NCI-H2107 (cell line): ENCODE results near the gene LYRM1.
"Not testable (repeated sequence)": the region's sequence is repeated elsewhere in the genome, so short reads cannot be mapped to it uniquely, and the experiment has no call there.

Source experiments
- DNase-seq: peaks from one replicate; lab custom pipeline; 2025; lab: John Stamatoyannopoulos, UW

LYRM1 gene, protein sequence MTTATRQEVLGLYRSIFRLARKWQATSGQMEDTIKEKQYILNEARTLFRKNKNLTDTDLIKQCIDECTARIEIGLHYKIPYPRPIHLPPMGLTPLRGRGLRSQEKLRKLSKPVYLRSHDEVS

DNA sequence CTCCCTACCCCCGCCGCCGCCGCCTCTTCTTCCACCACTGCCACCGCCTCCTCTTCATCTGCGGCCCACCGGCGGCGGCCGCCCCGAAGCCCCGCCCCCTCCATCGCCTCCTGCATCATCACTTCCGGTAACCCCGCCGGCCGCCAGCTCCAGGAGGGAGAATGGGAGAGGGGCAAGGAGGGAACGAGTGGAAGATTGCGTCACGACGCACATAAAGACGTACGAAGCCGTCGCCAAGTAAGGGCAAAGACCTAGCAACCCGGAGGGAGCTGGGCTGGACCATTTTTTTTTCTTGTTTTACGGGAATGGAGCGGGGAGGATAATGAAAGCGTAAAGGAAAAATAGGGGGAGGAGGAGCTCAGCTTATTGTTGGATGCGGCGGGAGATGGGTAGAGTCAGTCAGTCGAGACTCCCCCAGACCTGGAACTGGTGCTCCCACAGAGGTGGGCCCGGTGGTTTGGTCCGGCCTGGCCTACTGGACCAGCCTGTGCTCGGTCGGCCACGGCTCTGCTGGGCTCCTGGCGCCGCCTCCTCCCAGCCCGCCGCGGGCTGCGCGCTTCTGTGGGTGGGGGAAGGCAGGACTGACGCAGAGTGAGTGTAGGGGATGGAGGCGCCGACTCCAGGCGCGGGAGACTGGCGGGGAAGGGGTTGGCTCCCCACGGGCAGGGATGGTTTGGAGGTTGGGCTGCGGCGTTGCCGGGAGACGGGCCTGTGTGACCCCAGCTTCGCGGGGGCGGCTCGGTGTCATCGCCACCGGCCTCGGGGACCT is at the start of gene LYRM1, which contains the start of gene DCUN1D3:
Gene LYRM1 (plus strand): TSS at position 473 of the 769 bp plus-strand sequence. CDS start 14,785 bp downstream, outside the sequence.
Gene DCUN1D3 (minus strand): TSS at position 60 of the 769 bp plus-strand sequence. CDS start 37,820 bp downstream, outside the sequence.
- peak; percentile 92 for DNase-seq

DNA sequence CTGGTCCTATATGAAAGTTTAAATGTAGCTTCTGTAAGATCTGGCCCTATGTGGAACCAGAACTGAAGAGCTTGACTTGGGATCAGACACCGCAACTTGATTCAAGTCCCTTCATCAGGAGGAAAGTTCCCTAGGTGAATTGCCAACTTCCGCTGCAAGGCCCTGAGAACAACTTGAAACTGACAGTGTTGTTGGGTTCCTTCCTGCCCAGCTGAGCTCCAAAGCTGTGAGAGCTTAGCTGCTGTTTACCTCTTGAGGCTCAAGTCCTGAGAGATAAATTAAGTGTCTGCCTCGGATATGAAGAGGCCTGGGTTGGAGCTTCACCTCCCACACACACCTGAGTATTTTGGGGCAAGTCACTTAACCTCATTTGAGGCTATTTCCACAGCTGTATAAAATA is 49.6 kb upstream of the LYRM1 start:
- DNase-seq: no peak

DNA sequence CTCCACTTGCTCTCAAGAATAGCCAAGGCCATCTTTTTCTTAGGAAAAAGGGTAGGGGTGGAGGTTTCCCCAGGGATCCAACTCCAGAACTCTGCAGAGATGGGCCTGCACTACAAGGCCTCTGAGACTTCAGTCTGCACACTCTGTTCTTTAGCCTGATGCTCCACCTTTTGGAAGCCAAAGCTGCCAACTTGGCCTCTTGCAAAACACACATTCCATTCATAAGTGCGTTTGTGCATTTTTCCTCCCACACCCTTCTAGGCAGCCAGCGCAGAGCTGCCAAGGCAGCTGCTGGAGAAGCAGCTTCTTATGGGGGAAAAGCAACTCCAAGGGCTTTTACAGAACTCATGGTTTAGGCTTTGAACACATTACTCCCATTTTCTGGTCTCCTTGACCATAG is 49.0 kb upstream of the LYRM1 start:
- DNase-seq: no peak

DNA sequence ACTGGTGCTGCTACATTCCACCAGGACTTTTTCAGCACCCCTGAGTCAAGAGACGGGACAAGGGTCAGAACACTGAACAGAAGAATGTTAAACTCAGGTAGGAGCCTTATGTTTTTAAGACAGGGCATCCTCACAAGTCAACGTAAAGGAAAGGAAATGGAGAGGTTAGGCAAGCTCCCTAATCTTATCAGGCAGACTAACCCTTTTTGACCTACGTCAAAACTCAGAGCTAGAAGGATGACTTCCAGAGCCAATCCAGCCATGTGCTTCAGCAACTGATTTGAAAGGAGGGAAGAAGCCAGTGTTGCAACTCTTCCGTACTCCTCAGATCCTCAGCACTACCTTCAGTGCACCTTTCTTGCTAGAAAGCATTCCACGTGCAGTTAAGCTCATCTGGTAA is 47.4 kb upstream of the LYRM1 start:
- no peak for DNase-seq

DNA sequence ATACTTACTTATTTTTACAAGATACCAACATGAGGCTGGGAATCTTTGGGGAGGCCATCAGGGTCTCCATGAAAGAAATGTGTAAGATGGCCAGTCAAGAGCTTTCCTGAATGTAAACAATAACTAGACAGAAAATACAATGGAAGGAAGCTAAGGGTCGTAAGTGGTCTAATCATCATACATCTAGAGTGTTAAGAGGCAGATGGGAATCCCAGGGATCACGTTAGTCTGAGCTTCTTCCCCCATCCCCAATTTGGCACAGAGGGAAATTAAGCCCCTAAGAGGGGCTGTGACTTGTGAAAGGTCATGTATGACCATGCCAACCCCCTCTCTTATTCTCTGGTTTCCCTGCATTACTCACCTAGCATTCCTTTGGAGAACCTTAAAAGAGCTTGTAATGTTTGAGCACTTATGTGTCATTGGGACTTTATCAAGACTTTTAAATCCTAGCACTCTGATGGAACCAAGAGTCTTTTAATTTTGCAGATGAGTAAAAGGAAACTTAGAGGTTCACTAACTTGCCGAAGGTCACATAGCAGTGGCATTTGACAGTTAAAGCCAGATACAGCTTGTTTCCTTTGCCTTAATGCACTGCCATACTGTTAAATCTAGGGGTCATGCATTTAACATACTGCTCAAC is 46.5 kb upstream of the LYRM1 start:
- DNase-seq: no peak

DNA sequence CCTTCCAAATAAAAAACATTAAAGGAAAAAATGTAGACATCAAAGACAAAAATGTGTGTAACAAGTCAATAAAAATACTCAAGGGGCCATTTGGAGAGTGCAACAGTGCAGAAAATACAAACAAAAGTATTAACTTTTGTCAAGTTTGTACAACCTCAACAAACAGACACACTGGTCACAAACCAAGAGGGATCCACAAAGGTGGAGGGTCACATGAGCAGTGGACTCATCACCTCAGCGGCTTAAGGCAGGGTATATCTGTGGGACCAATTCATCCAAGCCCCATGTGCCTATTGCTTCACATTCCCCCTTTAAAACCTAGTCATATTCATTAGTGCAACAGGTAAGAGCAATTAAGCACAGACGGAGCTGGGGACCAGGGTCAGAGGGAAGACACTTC is 45.6 kb upstream of the LYRM1 start:
- DNase-seq: no peak

DNA sequence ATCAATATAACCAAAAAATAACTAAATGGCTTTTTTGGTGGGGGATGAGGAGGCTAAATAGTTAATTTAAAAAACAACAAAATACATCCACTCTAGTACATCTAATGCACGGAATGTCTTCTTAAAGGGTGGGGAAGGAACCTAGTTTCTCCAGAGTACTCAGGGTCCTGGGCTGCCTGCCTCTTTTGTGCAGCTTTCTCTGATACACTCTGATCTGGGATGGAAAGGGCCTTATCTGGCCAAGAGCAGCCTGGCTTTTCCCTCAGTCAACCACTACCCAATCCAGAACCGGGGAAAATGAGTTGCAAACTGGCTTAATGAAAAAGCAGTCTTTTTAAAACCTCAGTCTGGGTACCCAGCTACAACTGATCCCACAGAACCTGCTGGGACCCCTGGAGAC is 43.3 kb upstream of the LYRM1 start:
- DNase-seq: no peak

DNA sequence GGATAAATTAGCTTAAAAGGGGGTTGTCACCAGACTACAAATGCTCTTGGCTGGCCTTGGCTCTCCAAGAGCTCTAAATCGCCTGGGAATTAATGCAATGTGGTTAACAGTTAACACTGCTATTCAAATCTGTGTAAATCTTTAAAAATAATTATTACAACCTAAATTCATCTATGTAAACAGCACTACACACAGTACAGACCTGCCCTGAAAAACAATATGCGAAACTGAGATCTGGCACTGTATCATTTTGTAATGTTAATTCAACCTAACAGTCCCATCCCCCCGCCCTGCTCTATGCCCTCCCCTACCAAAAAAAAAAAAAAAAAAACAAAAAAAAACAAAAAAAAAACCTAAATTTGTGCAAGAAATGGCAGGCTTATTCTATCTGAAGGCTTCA is 41.3 kb upstream of the LYRM1 start:
- no peak for DNase-seq

DNA sequence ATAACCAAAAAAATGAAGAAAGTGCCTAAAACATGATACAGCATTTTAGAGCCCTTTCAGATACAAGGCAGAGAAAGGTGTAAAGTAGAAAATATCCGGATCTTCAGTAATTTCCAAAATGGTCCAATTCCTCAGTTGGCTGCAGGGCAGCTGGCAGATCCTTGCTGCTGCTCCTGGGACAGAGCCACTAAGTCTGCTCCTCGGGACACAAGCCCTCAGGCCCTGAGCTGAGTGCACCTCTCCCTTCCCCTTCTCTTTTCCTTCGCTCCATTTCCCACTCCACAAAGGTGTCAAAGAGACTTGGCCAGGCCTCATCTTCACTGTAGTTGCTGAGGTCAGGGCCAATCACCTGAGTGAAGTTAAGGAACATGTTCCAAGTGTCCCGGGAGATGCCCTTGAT is 40.9 kb upstream of the LYRM1 start:
- no peak for DNase-seq

DNA sequence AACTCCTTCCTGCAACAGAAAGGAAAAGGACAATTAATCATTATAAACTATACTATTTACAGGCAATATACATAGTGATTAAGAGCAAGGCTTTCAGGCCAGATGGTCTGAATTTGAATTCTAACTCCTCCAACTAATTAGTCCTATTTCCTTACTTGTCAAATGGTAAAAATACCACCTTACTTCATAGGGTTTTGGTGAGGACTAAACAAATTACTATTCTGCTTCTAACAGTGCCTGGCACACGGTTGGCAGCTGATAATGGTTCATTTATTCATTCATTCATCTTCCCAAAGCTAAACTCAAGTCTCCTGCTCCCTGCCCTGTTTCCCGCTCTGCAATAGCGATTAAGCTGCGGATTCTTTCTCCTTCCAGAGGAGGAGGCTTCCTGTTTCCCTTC is 40.2 kb upstream of the LYRM1 start:
- no peak for DNase-seq

DNA sequence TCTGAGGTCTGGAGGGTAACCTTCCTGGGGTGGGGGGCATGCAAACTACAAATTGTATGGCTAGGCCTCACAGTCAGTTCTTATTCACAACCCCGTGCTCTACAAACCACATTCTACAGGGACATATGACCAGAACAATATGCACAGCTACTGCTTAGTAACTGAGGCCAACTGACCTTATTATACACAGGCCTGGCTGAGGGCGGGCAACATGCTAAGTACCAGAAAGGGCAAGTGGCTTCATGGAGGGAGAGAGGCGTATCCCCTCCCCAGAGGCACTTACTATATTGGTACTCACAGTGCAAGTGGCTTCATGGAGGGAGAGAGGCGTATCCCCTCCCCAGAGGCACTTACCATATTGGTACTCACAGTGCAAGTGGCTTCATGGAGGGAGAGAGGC is 39.6 kb upstream of the LYRM1 start:
- not testable (repeated sequence) for DNase-seq

DNA sequence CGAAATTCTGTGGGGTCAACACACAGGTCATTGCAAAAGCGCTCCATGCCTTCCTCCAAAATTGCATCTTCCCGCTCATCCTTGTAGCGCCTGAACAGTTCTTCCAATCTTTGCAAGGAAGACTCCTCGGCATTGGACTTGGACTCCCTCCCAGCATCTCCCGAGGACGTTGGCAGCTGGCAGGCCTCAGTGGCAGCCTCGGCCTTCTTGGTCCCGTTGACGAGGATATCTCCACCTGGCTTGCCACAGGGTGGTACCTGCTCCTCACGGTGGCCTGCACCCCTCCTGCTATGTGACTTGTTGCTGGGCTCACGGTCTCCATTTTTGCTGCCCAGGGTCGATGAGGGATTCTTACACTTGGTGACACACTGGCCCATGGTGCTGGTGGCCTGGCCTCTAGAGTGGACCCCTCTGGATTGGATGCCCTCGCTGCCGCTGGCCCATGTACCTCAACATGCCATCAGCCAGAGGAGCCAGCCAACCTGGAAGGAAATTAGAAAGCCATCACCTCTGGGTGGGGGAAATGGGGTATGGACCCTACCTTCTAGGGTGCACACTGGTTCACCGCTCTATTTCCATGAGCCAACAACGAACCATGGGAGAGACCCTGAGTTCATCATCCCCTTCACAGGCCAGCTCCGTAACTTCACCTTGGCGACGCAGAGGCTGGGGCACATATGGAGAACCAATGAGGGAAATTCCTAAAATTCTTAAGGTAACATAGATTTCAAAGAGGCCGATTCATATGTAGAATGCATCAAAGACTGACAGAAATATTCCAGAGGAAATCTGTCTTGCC is 38.2 kb upstream of the LYRM1 start:
- DNase-seq: no peak

DNA sequence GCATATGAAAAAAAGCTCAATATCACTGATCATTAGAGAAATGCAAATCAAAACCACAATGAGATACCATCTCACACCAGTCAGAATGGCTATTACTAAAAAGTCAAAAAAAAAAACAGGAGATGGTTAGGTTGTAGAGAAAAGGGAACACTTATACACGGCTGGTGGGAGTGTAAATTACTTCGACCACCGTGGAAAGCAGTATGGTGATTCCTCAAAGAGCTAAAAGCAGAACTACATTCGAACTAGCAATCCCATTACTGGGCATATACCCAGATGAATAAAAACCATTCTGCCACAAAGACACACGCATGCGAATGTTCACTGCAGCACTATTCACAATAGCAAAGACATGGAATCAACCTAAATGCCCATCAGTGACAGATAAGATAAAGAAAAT is 36.2 kb upstream of the LYRM1 start:
- not testable (repeated sequence) for DNase-seq

DNA sequence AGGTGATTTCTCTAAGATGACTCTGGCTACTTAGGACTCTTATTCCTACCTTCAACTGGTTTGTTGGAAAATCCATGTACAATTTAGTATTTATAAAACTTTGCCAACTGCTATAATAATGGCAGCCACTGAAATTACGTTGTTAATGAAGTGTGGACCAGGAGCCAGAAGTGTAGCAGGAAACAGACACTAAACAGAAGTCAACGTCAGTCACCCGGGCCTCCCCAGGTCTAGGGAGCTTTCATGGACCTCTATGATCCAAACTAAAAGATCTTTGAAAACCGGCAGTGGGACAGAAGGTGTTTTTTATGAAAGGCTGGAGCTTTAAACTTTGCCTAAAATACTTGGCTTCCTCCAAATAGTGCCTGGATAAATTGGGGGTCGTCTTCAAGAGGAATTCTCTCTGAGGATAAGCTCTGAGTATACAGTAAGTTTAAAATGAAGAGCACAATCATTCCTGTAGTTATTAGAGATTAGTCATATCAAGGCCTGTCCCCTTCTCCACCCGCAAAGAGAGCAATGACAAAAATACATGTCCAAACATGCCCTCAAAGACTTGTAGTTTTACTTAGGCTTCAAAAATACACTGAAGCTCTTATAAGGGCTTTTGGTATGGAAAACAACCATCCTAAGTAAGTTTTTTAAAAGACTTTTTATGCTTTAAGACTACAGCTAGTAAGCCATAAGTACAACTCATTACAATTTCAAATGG is 35.0 kb upstream of the LYRM1 start:
- DNase-seq: no peak

DNA sequence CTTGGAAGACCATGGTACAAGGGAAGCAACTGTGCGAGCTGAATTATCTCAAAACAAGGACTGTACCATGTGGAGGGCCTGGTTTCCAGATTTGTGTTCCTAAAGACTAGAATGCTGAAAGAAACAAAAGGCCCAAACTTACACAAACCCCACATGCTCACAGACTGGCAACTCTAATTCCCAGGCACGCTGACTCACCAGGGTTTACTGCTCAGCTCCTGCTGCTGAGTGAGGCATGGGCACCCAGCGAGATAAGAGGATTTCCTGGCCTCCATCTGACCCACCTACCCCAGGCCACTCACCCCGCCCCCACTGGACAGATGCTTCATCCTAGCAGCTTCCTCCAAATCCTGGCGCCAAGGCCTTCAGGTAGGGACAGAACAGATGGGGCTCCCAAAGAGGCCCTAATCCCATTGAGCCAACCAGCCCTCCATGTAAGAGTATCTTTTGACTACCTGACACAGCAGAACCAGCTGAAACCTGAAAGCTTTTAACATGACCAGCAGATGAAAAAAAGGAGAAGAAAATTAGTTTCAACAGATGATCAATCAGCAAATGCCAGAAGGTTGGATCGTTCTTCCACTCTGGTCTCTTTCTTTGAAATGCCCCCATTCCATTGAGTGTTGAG is 34.3 kb upstream of the LYRM1 start:
- DNase-seq: no peak

DNA sequence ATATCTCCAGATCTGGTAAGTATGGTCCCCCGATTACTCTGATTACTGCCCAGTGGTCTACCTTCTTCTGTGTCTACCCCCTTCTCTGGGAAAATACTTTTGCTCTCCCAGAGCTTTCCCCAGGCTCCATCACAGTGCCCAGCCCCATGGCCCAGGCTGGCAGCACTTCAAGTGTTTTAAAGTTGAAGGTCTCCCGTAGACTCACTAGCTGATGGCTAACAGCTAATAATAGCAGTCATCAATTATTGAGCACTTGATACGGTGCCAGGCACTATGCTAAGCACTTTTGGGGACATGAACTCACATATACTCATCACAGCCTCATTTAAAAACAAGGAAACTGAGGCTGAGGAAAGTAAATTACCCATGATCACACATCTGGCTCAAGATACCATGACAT is 33.8 kb upstream of the LYRM1 start:
- DNase-seq: no peak

DNA sequence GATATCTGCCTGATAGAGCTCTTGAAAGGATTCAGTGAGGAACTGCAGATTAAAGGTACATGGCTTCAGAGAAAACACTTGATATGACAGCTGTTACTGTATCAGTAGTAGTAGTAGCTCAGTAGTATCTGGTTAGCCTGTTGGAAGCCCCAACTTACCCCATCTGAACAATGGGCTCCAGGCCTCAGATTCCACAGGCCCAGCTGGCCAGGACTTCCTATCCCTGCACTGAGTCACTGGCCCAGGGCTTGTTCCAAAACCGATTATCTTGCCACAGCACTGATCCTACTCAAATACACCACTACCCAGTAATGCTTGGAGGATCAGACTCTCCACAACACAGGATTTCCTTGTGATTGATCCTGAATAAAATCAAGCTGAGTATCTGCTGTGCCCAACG is 33.0 kb upstream of the LYRM1 start:
- DNase-seq: no peak

DNA sequence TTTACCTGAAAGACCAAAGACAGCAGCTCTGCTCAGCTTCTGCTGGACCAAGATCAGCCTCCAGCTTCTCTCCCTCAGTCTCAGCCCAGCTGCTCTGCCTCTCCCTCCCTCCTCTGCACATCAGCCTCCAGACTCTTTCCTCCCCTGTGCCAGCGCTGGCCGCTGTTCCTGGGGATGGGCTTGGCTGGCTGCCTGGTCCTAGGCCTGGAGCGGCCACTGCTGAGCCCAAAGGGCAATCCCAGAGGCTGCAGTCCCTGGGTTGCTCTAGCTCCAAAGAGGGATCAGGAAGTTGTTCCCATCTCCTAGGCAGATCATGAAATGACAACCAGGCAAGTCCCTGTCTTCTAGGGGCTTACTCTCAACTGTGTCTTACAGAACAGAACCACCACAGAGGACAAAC is 31.7 kb upstream of the LYRM1 start:
- DNase-seq: no peak

DNA sequence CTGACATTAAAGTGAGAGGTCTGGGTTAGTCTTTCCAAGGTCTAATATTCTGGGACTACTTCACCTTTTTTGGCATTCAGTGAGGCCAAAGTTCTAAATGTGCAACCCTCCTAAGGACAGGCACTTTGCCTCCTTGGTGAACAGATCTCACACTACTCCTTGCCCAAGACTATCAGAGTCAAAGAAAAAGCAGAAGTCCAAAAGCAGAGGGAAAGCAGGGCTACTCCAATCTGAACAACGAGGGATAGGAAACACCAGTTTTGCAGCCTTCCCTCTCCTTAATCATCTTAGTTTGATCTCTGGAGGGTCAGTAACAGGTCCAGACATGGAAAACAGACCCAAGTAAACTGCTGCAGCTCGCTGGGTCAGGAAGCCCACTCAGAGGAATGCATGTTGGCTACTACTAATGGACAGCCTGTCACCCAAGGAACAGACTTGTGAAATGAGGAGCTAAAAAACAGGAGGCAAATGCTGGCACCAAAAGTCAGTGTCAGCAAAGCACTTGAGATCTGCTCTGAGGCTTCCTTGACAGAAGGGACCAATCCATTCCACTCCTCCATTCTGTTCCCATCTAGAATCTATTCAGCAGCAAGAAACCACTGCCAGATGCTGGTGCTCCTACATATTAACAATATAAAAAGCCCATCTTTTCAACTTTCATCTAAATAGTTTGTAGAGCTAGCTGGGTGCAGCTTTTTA is 30.3 kb upstream of the LYRM1 start:
- DNase-seq: no peak

DNA sequence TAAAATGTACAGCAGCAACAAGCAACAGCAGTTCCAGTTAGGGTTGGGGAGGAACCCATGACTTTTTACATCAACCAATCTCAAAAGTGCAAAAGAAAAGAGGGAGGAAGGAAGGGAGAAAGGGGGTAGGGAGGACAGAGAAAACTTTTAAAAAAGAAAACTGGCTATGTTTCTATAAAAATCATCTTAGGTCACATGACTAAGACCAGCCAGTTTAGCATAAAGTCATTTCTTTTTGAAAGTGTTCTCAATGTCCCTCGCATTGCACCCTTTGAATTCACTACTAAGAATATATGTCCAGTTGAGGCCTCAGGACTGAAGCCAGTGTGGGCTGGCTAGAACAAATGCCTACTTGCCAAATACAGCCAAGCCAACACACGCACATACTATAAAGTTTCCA is 29.3 kb upstream of the LYRM1 start:
- DNase-seq: no peak
